ENCODE results near the gene CPNE5.
"Not testable (repeated sequence)": the region's sequence is repeated elsewhere in the genome, so short reads cannot be mapped to it uniquely, and the experiment has no call there.

The CPNE5 gene

DNA sequence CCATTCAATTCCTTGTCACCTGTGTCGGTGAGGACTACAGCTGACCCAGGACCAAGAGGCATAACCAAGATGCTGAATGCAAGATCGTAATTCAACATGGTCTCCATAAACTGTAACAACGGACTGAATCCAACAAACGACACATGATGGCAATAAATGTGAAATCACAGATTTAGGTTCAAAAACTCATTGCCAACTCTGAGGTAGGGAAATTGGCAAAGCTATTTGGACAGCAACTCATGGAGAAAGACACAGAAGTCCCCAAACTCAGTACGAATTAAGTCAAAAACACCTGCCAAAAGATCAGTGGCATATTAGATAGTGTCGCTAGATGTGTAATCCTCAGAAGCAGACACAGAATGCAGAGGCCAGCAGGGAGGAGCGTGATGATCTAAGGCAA is 25.0 kb downstream of the CPNE5 start:
- H3K36me3 ChIP-seq (ENCODE audit: insufficient read depth, low read length) = no peaks in the 10 kb centered on the region
- no peak overlapping the region for H3K4me2 ChIP-seq (ENCODE audit: low read depth, low read length, poor library complexity, severe bottlenecking)
- no peaks in the 10 kb centered on the region for H3K9me3 ChIP-seq (ENCODE audit: insufficient read depth, low read depth, low read length)
- no peaks in the 10 kb centered on the region for H3F3A ChIP-seq (ENCODE audit: low read depth)
- H2AFZ ChIP-seq (ENCODE audit: low read length) = no peak overlapping the region
- no peaks in the 10 kb centered on the region for H3K27me3 ChIP-seq (ENCODE audit: insufficient read depth, low read length, poor library complexity, severe bottlenecking)
- TF ChIP-seq EZH2phosphoT487 (IDR thresholded peaks at IDR 0.05; ENCODE audit: borderline replicate concordance) = no peak
- TF ChIP-seq, protein P1, sequence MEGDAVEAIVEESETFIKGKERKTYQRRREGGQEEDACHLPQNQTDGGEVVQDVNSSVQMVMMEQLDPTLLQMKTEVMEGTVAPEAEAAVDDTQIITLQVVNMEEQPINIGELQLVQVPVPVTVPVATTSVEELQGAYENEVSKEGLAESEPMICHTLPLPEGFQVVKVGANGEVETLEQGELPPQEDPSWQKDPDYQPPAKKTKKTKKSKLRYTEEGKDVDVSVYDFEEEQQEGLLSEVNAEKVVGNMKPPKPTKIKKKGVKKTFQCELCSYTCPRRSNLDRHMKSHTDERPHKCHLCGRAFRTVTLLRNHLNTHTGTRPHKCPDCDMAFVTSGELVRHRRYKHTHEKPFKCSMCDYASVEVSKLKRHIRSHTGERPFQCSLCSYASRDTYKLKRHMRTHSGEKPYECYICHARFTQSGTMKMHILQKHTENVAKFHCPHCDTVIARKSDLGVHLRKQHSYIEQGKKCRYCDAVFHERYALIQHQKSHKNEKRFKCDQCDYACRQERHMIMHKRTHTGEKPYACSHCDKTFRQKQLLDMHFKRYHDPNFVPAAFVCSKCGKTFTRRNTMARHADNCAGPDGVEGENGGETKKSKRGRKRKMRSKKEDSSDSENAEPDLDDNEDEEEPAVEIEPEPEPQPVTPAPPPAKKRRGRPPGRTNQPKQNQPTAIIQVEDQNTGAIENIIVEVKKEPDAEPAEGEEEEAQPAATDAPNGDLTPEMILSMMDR (conservative IDR thresholded peaks at IDR 0.05; ENCODE audit: low read length) = no peak
- no peaks in the 10 kb centered on the region for H3K4me1 ChIP-seq (ENCODE audit: insufficient read depth, low read length, poor library complexity, severe bottlenecking)
- no peaks in the 10 kb centered on the region for H3K9me2 ChIP-seq (replicated peaks; ENCODE audit: low read depth, low read length)
- no peak overlapping the region for H3K9ac ChIP-seq (ENCODE audit: low read depth, low read length, poor library complexity, severe bottlenecking)
- no peaks in the 10 kb centered on the region for H3K79me2 ChIP-seq (ENCODE audit: insufficient read depth, low read length)
- no peaks in the 10 kb centered on the region for H4K20me1 ChIP-seq (ENCODE audit: insufficient read depth, low read length, poor library complexity, severe bottlenecking)
- no peak overlapping the region for H3K4me3 ChIP-seq (ENCODE audit: low read length, poor library complexity, severe bottlenecking)

- Histone ChIP-seq H3K27me3 (ENCODE audit: insufficient read depth, low read length, poor library complexity, severe bottlenecking) (no peaks in the 10 kb centered on the region), H3K4me3 (ENCODE audit: low read length, poor library complexity, severe bottlenecking) (no peak overlapping the region), H3F3A (ENCODE audit: low read depth) (no peaks in the 10 kb centered on the region), H3K79me2 (ENCODE audit: insufficient read depth, low read length) (no peaks in the 10 kb centered on the region), H3K9me2 (replicated peaks; ENCODE audit: low read depth, low read length) (no peaks in the 10 kb centered on the region), H3K4me1 (ENCODE audit: insufficient read depth, low read length, poor library complexity, severe bottlenecking) (no peaks in the 10 kb centered on the region), H3K36me3 (ENCODE audit: insufficient read depth, low read length) (no peaks in the 10 kb centered on the region), H3K4me2 (ENCODE audit: low read depth, low read length, poor library complexity, severe bottlenecking) (no peak overlapping the region), H4K20me1 (ENCODE audit: insufficient read depth, low read length, poor library complexity, severe bottlenecking) (no peaks in the 10 kb centered on the region), H2AFZ (ENCODE audit: low read length) (no peak overlapping the region), H3K9ac (ENCODE audit: low read depth, low read length, poor library complexity, severe bottlenecking) (no peak overlapping the region), H3K9me3 (ENCODE audit: insufficient read depth, low read depth, low read length) (no peaks in the 10 kb centered on the region)
- TF ChIP-seq EZH2phosphoT487 (IDR thresholded peaks at IDR 0.05; ENCODE audit: borderline replicate concordance) = no peak
- TF ChIP-seq, protein P1 (conservative IDR thresholded peaks at IDR 0.05; ENCODE audit: low read length) = no peak
Measured at GRCh38 chr6:36813526-36813925, 25.7 kb downstream of the CPNE5 start.

DNA sequence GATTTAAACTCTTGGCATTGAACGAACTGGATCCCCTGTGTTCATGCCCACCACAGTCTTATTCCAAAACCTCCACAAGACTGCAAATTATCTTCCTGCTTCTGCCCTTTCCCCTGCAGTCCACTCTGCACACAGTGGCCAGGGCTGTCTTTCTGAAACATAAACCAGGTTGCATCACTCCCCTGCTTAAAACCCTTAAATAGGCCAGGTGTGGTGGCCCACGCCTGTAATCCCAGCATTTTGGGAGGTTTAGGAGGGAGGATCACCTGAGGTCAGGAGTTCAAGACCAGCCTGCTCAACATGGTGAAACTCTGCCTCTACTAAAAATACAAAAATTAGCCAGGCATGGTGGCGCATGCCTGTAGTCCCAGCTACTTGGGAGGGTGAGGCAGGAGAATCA is 26.2 kb downstream of the CPNE5 start:
- H3K4me3 ChIP-seq (ENCODE audit: low read length, poor library complexity, severe bottlenecking); H3K79me2 ChIP-seq (ENCODE audit: insufficient read depth, low read length); H3F3A ChIP-seq (ENCODE audit: low read depth); H3K9ac ChIP-seq (ENCODE audit: low read depth, low read length, poor library complexity, severe bottlenecking); H3K9me2 ChIP-seq (replicated peaks; ENCODE audit: low read depth, low read length); H3K27me3 ChIP-seq (ENCODE audit: insufficient read depth, low read length, poor library complexity, severe bottlenecking); H2AFZ ChIP-seq (ENCODE audit: low read length); H3K9me3 ChIP-seq (ENCODE audit: insufficient read depth, low read depth, low read length); H3K4me1 ChIP-seq (ENCODE audit: insufficient read depth, low read length, poor library complexity, severe bottlenecking); H3K36me3 ChIP-seq (ENCODE audit: insufficient read depth, low read length); H3K4me2 ChIP-seq (ENCODE audit: low read depth, low read length, poor library complexity, severe bottlenecking); H4K20me1 ChIP-seq (ENCODE audit: insufficient read depth, low read length, poor library complexity, severe bottlenecking): not testable (repeated sequence)

- H3K9ac ChIP-seq (ENCODE audit: low read depth, low read length, poor library complexity, severe bottlenecking) = no peak overlapping the region
- TF ChIP-seq EZH2phosphoT487 (IDR thresholded peaks at IDR 0.05; ENCODE audit: borderline replicate concordance) = no peak
- TF ChIP-seq, protein P1 (conservative IDR thresholded peaks at IDR 0.05; ENCODE audit: low read length) = no peak
Measured at GRCh38 chr6:36809941-36810803, 29.1 kb downstream of the CPNE5 start.

More at GRCh38 chr6:36809941-36810803, 29.1 kb downstream of the CPNE5 start:
- Histone ChIP-seq H3K9me3 (ENCODE audit: insufficient read depth, low read depth, low read length) (no peaks in the 10 kb centered on the region), H4K20me1 (ENCODE audit: insufficient read depth, low read length, poor library complexity, severe bottlenecking) (no peaks in the 10 kb centered on the region), H3K4me3 (ENCODE audit: low read length, poor library complexity, severe bottlenecking) (no peak overlapping the region), H3K79me2 (ENCODE audit: insufficient read depth, low read length) (no peaks in the 10 kb centered on the region), H3K27me3 (ENCODE audit: insufficient read depth, low read length, poor library complexity, severe bottlenecking) (no peaks in the 10 kb centered on the region), H3K36me3 (ENCODE audit: insufficient read depth, low read length) (no peaks in the 10 kb centered on the region), H3K4me1 (ENCODE audit: insufficient read depth, low read length, poor library complexity, severe bottlenecking) (no peaks in the 10 kb centered on the region), H3K9me2 (replicated peaks; ENCODE audit: low read depth, low read length) (no peaks in the 10 kb centered on the region), H3F3A (ENCODE audit: low read depth) (no peaks in the 10 kb centered on the region), H2AFZ (ENCODE audit: low read length) (no peak overlapping the region), H3K4me2 (ENCODE audit: low read depth, low read length, poor library complexity, severe bottlenecking) (no peak overlapping the region)

Data from Loucy (cell line).